ENCODE results near the gene SLX4IP.

GRCh38 chr20:10647471-10647870 is 212.4 kb downstream of the SLX4IP start:
- no peak for TF ChIP-seq CTCF (IDR thresholded peaks at IDR 0.05)
- TF ChIP-seq POLR2A (IDR thresholded peaks at IDR 0.05): no peak
